Dermis blood vessel endothelial cell (primary cell): ENCODE measurements around the gene IL2RA. TPM values are rescaled to one million over a fixed set of nuclear protein-coding genes. Genes with fewer than 3 reads are reported as not detected.
"Not testable (repeated sequence)": the region's sequence is repeated elsewhere in the genome, so short reads cannot be mapped to it uniquely, and the experiment has no call there.

Source experiments
- DNase-seq: peaks from one replicate; pipeline ENCODE4 v3.0.0; 2010
- total RNA-seq: library from RNA; depleted of rRNA; stranded (reverse); fragments of >200 nt; gene quantifications from 2 replicates; pipeline ENCODE4 v1.2.3, GENCODE V29; 2014

The IL2RA gene
- total RNA-seq, 1 donor from 2014 or later: not detected

DNA sequence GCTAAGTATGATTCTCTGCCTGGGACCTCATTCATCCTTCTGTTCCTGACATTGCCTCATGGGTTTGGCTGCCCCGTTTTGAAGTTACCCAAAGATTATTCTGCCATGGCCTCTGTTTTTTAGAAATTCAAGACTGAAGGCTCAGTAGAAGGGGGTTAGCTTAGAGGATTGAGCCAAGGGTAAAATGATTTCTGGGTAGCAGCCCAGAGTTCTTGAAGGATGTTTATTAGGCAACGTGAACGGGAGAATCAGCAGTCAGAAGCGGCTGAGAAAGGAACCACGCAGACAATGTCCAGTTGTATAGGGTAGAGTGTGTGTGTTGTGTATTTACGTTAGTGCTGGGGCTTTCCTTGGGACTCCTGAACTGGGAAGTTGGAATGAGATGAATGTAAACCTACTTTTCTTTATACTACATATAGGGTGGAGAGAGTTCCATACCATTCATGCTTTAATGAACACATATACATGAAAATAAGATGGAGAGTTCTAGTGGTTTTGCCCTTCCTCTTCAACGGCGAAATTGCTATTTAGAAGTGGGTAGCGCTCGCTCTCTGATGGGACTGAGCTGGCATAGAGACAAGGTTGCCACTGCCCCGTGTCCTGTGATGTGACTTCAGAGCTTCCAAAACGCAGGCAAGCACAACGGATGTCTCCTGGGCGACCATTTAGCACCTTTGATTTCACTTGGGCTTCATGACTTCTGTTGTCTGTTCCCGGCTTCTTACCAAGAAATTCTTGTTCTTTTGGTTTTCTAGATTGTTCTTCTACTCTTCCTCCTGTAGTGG, 49.9 kb downstream of the IL2RA start:
- DNase-seq: no peak

GRCh38 chr10:6011558-6011957, 50.6 kb downstream of the IL2RA start:
- no peak for DNase-seq

DNA sequence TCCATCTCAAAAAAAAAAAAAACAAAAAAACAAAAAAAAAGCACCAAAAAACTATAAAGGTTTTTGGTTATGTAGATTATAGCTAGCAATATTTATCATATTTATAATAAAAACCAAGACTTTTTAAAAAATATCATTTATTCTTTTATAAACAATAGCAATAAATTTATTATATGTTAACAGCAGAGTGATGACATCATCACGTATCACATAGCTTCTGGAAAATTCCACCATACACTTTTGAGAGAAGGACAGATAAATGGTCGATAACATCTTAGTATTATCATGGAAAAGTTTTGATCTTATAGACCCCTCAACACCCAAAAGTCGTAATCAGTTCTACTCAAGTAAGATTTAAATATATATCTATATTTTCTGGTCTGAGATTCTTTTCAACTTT, 51.6 kb downstream of the IL2RA start:
- no peak for DNase-seq

- no peak for DNase-seq
These were observed 52.2 kb downstream of the IL2RA start for GRCh38 chr10:6009961-6010360.

DNA sequence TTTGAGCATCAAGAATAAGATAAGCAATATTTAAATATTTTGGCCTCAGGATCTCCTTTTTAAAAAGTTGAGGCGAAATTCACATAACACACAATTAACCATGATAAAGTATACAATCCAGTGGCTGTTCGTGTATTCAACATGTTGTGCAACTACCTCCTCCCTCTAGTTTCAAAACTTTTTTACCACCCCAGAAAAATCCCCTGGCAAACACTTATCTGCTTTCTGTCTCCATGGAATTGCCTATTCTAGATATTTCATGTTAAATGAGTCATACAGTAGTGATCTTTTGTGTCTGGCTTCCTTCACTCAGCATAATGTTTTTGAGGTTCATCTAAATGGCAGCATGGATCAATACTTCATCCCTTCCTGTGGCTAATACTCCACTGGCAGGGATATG, 53.0 kb downstream of the IL2RA start:
- no peak for DNase-seq

DNA sequence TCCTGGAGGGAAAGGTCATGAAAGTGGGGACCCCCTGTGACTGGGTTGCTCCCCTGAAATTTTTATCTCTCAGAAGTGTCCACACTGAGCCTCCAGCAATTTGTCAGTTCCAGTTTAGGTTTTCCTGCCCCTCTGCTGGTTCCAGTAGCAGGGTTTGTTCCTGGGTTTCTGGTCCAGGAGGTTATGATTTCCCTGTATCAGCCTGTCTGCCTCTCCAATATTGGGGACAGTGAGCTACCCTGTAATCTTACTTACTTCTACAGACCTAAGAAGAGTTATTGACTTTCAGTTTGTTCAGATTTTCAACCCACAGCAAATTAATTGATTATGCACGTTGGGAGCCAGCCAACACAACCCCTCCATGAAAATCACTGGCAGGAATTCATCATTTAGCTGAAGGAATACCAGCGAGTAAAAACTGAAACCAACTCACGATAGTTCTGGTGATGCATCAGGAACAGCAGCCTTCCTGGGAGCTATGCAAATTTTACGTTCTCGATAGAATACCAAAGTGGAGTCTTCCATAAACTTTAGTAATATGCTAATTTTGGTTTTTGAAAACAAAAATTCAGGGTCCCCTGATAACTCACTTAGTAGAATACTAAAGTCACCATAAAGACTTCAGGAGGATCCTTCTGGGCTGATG, 53.5 kb downstream of the IL2RA start:
- DNase-seq: no peak

GRCh38 chr10:6006991-6007390, 55.2 kb downstream of the IL2RA start:
- no peak for DNase-seq

DNA sequence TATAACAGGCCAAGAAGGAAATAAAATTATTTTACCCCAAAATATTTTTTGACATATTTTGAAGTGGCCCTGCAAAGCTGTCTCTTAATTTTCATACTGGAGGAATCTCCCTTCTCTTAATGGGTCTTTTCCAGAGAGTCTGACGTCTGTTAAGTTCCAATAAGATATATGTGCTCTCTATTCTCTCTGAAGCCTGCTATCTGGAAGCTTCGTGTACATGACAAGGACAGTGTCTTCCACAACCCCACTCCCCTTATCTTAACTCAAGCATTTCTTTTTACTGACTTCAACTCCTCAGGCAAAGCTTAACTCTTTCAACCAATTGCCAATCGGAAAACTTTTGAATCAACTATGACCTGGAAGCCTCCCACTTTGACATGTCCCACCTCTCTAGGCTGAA, 55.6 kb downstream of the IL2RA start:
- DNase-seq: no peak

- no peak for DNase-seq
These were observed 56.2 kb downstream of the IL2RA start for GRCh38 chr10:6005856-6006395.

DNA sequence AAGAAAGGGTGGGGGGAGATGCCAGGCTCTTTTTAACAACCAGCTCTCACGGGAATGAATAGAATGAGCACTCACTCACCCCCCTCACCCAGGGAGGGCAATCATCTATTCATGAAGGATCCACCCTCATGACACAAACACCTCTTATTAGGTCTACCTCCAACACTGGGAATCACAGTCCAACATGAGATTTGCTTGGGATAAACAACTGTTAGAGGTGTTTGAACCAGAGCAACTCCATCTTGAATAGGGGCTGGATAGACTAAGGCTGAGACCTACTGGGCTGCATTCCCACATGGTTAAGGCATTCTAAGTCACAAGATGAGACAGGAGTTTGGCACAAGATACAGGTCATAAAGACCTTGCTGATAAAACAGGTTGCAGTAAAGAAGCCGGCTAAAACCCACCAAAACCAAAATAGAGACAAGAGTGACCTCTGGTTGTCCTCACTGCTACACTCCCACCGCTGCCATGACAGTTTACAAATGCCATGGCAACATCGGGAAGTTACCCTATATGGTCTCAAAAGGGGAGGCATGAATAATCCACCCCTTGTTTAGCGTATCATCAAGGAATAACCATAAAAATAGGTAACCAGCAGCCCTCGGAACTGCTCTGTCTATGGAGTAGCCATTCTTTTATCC, 56.9 kb downstream of the IL2RA start:
- DNase-seq: not testable (repeated sequence)

DNA sequence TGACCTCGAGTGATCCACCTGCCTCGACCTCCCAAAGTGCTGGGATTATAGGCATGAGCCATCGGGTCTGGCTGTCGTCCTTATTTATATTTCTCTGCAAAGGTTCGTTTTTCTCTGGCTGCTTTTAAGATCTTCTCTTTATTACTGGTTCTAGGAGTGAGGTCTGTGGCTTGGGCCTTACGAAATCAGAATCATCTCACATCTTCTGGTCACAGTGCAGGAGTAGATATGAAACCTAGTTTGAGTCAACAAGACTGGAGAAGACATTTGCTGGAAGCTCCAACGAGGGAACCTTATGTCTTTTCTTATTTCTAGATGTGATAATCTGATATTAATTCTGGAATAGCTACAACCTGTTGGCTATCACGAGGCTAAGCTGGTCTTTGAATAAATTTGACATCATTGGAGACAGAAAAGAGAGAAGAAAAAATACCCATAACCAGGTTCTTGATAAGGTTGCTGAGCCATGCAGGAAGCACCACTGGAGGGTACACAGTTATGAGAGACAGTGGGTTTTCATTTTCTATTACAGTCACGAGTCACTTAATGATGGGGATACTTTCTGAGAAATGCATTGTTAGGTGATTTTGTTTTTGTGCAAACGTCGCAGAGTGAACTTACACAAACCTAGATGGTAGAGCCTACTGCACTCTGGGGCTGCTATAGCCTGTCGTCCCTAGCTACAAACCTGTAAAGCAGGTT, 59.2 kb downstream of the IL2RA start:
- DNase-seq: no peak

GRCh38 chr10:5999440-6000165, 62.6 kb downstream of the IL2RA start:
- DNase-seq: no peak

DNA sequence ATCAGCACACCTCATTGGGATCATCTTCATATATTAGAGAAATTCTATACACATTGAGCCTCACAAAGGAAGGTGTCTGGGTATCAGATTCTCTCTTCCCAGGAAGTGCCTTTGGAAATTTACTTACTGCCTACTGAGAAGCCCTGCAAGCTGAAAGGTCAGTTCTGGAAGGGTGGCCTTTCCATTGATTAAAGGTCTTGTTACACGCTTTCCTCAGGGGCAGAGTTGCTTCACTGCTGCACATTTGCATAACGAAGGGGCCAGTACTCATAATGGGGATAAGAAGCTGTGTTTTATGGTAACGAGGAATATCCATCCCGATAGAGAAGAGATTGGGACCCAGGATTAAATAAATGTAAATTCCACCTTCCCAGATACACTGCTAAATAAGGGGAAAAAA, 65.5 kb downstream of the IL2RA start:
- no peak for DNase-seq

DNA sequence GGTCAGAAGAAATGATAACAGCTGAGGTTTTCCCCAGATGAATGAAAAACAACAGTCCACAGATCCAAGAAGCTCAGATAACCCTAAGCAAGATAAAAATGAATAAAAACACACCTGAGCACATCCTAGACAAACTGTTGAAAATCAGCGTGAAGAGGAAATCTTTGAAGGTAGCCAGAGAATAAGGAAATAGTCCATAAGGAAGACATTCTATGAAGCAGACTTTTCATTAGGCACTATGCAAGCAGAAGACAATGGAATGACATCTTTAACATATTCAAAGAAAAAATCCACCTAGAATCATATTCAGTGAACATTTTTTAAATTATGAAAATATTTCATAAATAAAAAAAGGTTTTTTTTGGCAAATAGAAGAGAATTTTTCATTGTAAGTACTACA, 69.8 kb downstream of the IL2RA start:
- DNase-seq: no peak

DNA sequence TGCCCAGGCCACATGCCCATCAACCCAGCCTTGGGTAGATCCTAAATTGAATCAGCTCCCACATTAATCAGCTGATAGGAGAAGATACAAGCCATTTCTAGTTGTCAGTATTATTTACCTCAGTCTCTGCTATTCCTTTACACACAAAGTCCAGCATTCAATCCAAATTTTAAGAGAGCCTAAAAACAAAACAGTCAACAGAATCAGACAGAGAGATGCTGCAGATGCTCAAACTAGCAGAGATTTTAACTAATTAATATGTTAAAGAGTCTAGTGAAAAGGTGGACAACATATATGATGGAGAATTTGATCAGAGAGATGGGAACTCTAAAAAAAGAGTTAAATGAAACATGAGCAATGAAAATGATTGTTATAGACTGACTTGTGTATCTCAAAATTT, 70.5 kb downstream of the IL2RA start:
- DNase-seq: no peak

DNA sequence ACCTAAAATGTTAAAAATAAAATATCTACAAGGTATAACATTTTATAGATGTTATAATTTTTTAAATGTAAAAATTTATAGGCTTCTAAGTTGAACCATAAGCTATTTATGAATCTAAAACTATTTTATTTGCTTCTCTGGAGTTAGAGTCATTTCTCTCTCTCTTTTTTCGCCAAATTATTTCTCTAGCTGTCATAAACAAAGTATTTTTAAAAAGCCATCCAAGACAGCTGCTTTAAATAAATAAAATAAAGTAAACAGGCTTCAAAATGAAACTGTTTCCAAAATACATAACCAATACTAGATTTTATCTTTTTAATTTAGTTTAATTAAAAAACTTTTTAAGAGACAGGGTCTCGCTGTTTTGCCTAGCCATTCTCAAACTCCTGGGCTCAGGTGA, 72.4 kb downstream of the IL2RA start:
- no peak for DNase-seq

DNA sequence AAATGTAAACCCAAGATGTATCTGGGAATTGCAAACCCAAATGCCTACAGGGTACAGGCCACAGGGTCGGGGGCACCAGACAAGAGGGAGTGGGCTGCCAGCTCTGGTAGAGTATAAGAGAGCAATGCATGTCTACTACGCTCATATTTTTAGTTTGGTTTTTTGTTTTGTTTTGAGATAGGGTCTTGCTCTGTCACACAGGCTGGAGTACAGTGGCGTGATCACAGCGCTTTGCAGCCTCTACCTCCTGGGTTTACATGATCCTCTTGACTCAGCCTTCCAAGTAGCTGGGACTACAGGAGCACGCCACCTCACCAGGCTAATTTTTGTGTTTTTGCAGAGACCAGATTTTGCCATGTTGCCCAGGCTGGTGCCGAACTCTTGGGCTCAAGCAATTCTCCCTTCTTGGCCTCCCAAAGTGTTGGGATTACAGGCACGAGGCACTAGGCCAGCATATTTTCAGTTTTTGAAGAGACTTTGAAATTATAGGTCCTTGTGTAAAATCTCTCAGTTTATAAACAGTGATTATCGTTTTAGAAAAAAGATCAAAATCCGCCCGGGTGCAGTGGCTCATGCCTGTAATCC, 73.7 kb downstream of the IL2RA start:
- DNase-seq: no peak

DNA sequence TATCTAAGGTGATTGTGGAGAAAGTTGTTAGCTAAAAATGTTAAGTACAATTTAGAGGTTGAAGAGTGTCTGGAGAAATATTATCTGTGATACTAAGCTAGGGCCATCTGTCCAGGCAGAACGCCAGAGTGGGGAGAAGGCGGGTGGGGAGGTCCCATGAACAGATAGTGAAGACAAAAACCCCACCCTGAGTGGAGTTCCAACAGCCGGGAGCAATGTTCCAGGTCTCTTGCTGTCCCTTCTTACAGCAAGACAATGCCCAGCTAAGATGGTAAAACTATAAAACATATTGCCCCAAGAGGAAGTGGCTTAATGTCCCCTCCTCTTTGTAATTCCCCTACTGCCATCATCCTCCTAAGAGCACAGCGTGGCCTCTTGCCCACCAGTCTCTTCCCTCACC, 74.4 kb downstream of the IL2RA start:
- no peak for DNase-seq

DNA sequence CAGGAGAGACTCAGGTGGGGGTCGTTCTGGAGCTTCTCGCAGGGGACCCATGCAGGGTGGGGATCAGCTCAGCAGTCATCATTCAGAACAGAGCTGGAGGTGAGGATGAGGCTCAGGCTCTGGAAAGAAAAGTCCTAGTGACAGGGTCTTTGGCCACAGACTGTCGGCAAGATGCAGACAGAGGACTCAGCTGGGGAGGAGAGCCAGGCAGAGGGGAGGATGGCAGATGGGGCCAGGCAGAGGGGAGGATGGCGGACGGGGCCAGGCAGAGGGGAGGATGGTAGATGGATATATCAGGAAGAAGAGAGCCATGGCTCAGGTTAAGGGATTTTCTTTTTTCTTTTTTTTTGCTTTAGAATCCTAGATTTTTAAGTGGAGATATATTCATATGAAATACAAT, 77.1 kb downstream of the IL2RA start:
- DNase-seq: no peak

DNA sequence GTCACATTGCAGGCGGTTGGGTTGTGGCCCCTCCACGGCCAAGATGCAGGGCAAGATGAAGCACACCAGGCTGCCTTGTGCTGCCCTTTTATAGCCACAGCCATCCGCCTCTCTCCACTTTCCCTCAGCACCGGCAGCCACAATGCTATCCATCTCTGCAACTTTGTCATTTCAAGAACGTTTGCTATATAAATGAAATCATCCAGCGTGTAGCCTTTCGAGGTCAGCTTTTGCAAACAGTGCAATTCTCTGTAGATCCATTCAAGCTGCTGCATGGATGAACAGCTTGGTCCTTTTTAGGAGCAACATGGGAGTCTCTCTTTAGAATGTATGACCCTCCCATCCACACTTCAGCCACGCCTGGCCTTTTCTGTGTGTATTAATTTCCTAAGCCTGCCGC, 78.4 kb downstream of the IL2RA start:
- DNase-seq: no peak

GRCh38 chr10:5981529-5981928, 80.6 kb downstream of the IL2RA start:
- DNase-seq: no peak

- DNase-seq: no peak
These were observed 84.0 kb downstream of the IL2RA start for GRCh38 chr10:5978230-5978489.
